Stimulated activated CD8-positive, alpha-beta memory T cell treated with anti-CD3 and anti-CD28 coated beads, Interleukin-12 subunit alpha, Interleukin-12 subunit beta, amount 100 ng/mL, for 4 hours (primary cell): ENCODE measurements around the gene COA1.
"Not testable (repeated sequence)": the region's sequence is repeated elsewhere in the genome, so short reads cannot be mapped to it uniquely, and the experiment has no call there.

ENCODE experiments used
- DNase-seq: peaks from one replicate; pipeline ENCODE4 v3.0.0-alpha.2; 2020; ENCODE audit warnings: low read depth

Gene COA1

GRCh38 chr7:43729214-43729923, at the start of gene COA1:
TSS of gene COA1 (minus strand) at chr7:43729523. CDS start at chr7:43648614, 80,909 bp downstream.
- peak; percentile 69 for DNase-seq

- not testable (repeated sequence) for DNase-seq
Observed at GRCh38 chr7:43778293-43779044, 49.1 kb upstream of the COA1 start.

- not testable (repeated sequence) for DNase-seq
Observed at GRCh38 chr7:43775255-43775654, 45.9 kb upstream of the COA1 start.

GRCh38 chr7:43773268-43773667, 43.9 kb upstream of the COA1 start:
- not testable (repeated sequence) for DNase-seq

- no peak for DNase-seq
Observed at GRCh38 chr7:43771573-43771972, 42.2 kb upstream of the COA1 start.

GRCh38 chr7:43771128-43771527, 41.8 kb upstream of the COA1 start:
- DNase-seq = no peak

- no peak for DNase-seq
Observed at GRCh38 chr7:43769791-43770465, 40.6 kb upstream of the COA1 start.

- no peak for DNase-seq
Observed at GRCh38 chr7:43769281-43769680, 40.0 kb upstream of the COA1 start.

GRCh38 chr7:43768887-43769272, 39.6 kb upstream of the COA1 start:
- DNase-seq = no peak

GRCh38 chr7:43768201-43768886, 39.0 kb upstream of the COA1 start:
- no peak for DNase-seq

- no peak for DNase-seq
Observed at GRCh38 chr7:43767311-43767710, 38.0 kb upstream of the COA1 start.

GRCh38 chr7:43766564-43766963, 37.2 kb upstream of the COA1 start:
- DNase-seq = no peak

- no peak for DNase-seq
Observed at GRCh38 chr7:43764807-43765491, 35.6 kb upstream of the COA1 start.

- DNase-seq = no peak
Observed at GRCh38 chr7:43764039-43764761, 34.9 kb upstream of the COA1 start.

- DNase-seq = no peak
Observed at GRCh38 chr7:43763183-43763582, 33.9 kb upstream of the COA1 start.

- no peak for DNase-seq
Observed at GRCh38 chr7:43761938-43762692, 32.8 kb upstream of the COA1 start.

- no peak for DNase-seq
Observed at GRCh38 chr7:43761382-43761781, 32.1 kb upstream of the COA1 start.

GRCh38 chr7:43760861-43761260, 31.5 kb upstream of the COA1 start:
- no peak for DNase-seq

GRCh38 chr7:43758822-43759683, 29.7 kb upstream of the COA1 start:
- DNase-seq = peak; percentile 35
